ENCODE measurements around the gene SF3B5.

- TF ChIP-seq CTCF (IDR thresholded peaks at IDR 0.05): no peak
- no peak for TF ChIP-seq POLR2A (IDR thresholded peaks at IDR 0.05)
Measured at GRCh38 chr6:144104488-144104887, 9.1 kb upstream of the SF3B5 start.
